ENCODE data around the gene LPIN1. TPM values are rescaled to one million over a fixed set of nuclear protein-coding genes. Genes with fewer than 3 reads are reported as not detected.

LPIN1 gene
- total RNA-seq, 1 experiment from 2014 or later: 43.1 TPM

GRCh38 chr2:11865805-11866204 is 119.4 kb downstream of the LPIN1 start:
- Histone ChIP-seq H3K9me2 (ENCODE audit: insufficient read depth) (no peaks in the 10 kb centered on the region), H3K9me3 (ENCODE audit: insufficient read depth, low read depth) (no peaks in the 10 kb centered on the region), H3K4me3 (no peak overlapping the region), H2AFZ (no peak overlapping the region), H3K27me3 (ENCODE audit: insufficient read depth, low read depth) (no peaks in the 10 kb centered on the region), H3K4me1 (replicated peaks; ENCODE audit: insufficient read depth) (peaks cover 20% of the 10 kb centered on the region), H3F3A (ENCODE audit: insufficient read depth, low read depth) (peaks cover 9% of the 10 kb centered on the region; the same call in 1 of the 2 replicates), H3K36me3 (ENCODE audit: low read depth) (no peaks in the 10 kb centered on the region), H3K27ac (no peak overlapping the region), H3K79me2 (ENCODE audit: low read depth) (no peaks in the 10 kb centered on the region), H4K20me1 (ENCODE audit: insufficient read depth) (no peaks in the 10 kb centered on the region), H3K4me2 (no peak overlapping the region)
- ChIA-PET CTCF (no interaction called here), POLR2A (ENCODE audit: unreplicated experiment) (no interaction called here)
- DNase-seq: no peak
- TF ChIP-seq EZH2 (IDR thresholded peaks at IDR 0.05; ENCODE audit: low read depth) (no peak), CTCF (conservative IDR thresholded peaks at IDR 0.05) (no peak)
- no TSS peak for BruUV-seq (replicated peaks)
- intact Hi-C loops (cut with micrococcal nuclease; ENCODE audit: unreplicated experiment): loop anchor here (10.0 kb wide), 2 partner anchors 169 to 689 kb away; no protein-coding TSS in a partner anchor

GRCh38 chr2:11866358-11867335 is 120.2 kb downstream of the LPIN1 start:
- BruUV-seq (replicated peaks): no TSS peak
- intact Hi-C loops (cut with micrococcal nuclease; ENCODE audit: unreplicated experiment): loop anchor here (10.0 kb wide), 2 partner anchors 168 to 688 kb away; no protein-coding TSS in a partner anchor
- POLR2A ChIA-PET (ENCODE audit: unreplicated experiment): no interaction called here

DNA sequence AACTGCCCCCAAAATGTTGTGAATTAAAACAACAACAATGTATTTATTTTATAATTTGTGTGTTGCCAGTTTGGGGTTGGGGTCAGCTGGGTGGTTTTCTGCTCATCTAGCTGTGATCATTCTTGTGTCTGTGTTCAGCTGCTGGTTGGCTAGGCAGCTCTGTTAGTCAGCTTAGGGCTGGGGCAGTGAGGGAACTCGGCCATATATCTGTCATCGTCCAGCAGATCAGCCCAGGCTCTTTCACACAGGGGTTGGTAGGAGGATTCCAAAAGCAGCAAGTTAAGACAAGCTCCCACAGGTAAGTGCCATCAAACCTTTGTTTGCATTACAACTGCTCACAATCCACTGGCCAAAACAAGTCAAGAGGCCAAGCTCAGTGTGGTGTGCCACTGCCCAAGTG is 121.5 kb downstream of the LPIN1 start:
- no TSS peak for BruUV-seq (replicated peaks)
- no peaks in the 10 kb centered on the region for H3K9me3 ChIP-seq (ENCODE audit: insufficient read depth, low read depth)
- no peaks in the 10 kb centered on the region for H3K36me3 ChIP-seq (ENCODE audit: low read depth)
- peaks cover 9% of the 10 kb centered on the region; the same call in 1 of the 2 replicates for H3F3A ChIP-seq (ENCODE audit: insufficient read depth, low read depth)
- no peaks in the 10 kb centered on the region for H3K79me2 ChIP-seq (ENCODE audit: low read depth)
- no peak overlapping the region for H3K27ac ChIP-seq
- H3K4me1 ChIP-seq (replicated peaks; ENCODE audit: insufficient read depth): peaks cover 20% of the 10 kb centered on the region
- H3K4me2 ChIP-seq: no peak overlapping the region
- H2AFZ ChIP-seq: no peak overlapping the region
- ChIA-PET POLR2A (ENCODE audit: unreplicated experiment) (no interaction called here), CTCF (no interaction called here)
- no peaks in the 10 kb centered on the region for H3K9me2 ChIP-seq (ENCODE audit: insufficient read depth)
- DNase-seq: peak in 1 of 2 experiments; percentile 50
- no peak overlapping the region for H3K4me3 ChIP-seq
- no peaks in the 10 kb centered on the region for H4K20me1 ChIP-seq (ENCODE audit: insufficient read depth)
- no peaks in the 10 kb centered on the region for H3K27me3 ChIP-seq (ENCODE audit: insufficient read depth, low read depth)
- TF ChIP-seq EZH2 (IDR thresholded peaks at IDR 0.05; ENCODE audit: low read depth) (no peak), CTCF (conservative IDR thresholded peaks at IDR 0.05) (no peak)
- intact Hi-C loops (cut with micrococcal nuclease; ENCODE audit: unreplicated experiment): loop anchor here (10.0 kb wide), 2 partner anchors 167 to 687 kb away; no protein-coding TSS in a partner anchor

More at GRCh38 chr2:11866358-11867335, 120.2 kb downstream of the LPIN1 start:
- H3K36me3 ChIP-seq (ENCODE audit: low read depth): no peaks in the 10 kb centered on the region
- no peaks in the 10 kb centered on the region for H3K9me2 ChIP-seq (ENCODE audit: insufficient read depth)
- CTCF ChIA-PET: no interaction called here
- no peak overlapping the region for H2AFZ ChIP-seq
- H3K79me2 ChIP-seq (ENCODE audit: low read depth): no peaks in the 10 kb centered on the region
- H3K4me3 ChIP-seq: no peak overlapping the region
- H3K27ac ChIP-seq: no peak overlapping the region
- H4K20me1 ChIP-seq (ENCODE audit: insufficient read depth): no peaks in the 10 kb centered on the region
- H3K4me1 ChIP-seq (replicated peaks; ENCODE audit: insufficient read depth): peaks cover 20% of the 10 kb centered on the region
- no peaks in the 10 kb centered on the region for H3K27me3 ChIP-seq (ENCODE audit: insufficient read depth, low read depth)
- no peak overlapping the region for H3K4me2 ChIP-seq
- DNase-seq: no peak
- H3F3A ChIP-seq (ENCODE audit: insufficient read depth, low read depth): peaks cover 9% of the 10 kb centered on the region; the same call in 1 of the 2 replicates
- TF ChIP-seq EZH2 (IDR thresholded peaks at IDR 0.05; ENCODE audit: low read depth) (no peak), CTCF (conservative IDR thresholded peaks at IDR 0.05) (no peak)
- no peaks in the 10 kb centered on the region for H3K9me3 ChIP-seq (ENCODE audit: insufficient read depth, low read depth)

Measured in PC-9 (cell line).